OCI-M2 (cell line): ENCODE measurements around the gene FBRSL1.

Experiments
- DNase-seq: peaks from one replicate; lab custom pipeline; 2025; ENCODE audit not compliant: unreplicated experiment; lab: John Stamatoyannopoulos, UW

The FBRSL1 gene

DNA sequence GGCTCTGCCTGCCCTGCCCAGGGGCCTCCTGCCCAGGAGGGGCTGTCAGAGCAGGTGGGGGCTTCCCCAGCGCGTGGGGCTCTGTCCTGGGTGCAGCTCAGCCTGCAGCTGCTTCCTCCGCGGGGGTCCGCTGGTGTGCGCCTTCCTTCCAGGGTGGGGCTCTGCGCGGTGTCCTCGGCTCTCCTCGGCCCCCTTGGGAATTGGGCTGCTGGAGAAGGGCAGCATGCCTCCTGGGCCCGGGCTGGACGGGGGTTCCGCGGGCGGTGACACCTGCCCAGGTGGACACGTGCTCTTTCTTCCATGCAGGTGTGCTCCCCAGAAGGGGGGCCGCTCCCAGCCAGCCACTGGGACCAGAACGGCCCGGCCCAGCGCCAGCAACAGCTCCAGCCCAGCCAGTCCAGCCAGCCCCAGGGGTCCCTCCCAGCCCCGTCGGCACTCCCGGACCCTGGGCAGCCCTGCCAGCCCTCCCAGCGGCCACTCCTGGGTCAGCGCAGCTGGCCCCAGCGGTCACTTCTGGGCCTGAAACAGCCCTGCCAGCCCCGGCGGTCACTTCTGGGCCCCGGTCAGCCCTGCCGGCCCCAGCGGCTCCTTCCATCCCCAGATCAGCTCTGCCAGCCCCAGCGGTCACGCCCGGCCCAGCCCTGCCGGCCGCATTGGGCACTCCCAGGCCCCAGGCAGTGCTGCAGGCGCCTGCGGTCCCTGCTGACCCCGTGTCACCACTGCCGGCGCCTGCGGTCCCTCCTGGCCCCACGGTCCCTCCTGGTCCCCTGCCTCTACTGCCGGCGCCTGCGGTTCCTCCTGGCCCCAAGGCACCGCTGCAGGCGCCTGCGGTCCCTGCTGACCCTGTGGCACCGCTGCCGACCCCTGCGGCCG, 19.1 kb downstream of the FBRSL1 start:
- DNase-seq = no peak

DNA sequence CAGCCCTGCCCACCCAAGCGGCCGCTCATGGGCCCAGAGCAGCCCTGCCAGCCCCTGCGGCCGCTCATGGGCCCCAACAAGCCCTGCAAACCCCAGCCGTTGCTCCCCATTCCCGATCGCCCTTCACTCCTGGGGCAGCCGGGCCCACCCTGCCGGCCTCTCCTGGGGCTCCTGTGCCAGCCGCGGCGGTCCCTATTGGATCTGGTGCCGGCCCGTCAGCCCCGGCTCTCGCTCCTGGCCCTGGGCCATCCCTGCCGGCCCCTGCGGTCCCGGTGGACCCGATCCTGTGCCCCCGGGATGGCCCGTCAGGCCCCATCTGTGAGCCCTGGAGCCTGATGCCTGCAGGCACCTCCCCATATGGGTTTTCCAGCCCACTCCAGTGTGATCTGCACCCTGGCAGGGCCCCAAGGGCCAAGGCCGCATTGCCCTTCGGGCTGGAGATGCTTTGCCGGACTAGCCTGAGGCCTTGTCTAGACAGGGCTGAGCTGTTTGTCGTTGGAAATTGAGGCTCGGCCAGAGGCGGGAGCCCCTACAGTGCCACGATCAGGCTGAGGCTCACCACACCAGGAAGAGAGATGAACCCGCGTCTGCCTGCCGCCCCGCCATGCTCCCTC, 20.3 kb downstream of the FBRSL1 start:
- DNase-seq = no peak

GRCh38 chr12:132510746-132511477, 21.0 kb downstream of the FBRSL1 start:
- no peak for DNase-seq

GRCh38 chr12:132511516-132512196, 21.7 kb downstream of the FBRSL1 start:
- no peak for DNase-seq

DNA sequence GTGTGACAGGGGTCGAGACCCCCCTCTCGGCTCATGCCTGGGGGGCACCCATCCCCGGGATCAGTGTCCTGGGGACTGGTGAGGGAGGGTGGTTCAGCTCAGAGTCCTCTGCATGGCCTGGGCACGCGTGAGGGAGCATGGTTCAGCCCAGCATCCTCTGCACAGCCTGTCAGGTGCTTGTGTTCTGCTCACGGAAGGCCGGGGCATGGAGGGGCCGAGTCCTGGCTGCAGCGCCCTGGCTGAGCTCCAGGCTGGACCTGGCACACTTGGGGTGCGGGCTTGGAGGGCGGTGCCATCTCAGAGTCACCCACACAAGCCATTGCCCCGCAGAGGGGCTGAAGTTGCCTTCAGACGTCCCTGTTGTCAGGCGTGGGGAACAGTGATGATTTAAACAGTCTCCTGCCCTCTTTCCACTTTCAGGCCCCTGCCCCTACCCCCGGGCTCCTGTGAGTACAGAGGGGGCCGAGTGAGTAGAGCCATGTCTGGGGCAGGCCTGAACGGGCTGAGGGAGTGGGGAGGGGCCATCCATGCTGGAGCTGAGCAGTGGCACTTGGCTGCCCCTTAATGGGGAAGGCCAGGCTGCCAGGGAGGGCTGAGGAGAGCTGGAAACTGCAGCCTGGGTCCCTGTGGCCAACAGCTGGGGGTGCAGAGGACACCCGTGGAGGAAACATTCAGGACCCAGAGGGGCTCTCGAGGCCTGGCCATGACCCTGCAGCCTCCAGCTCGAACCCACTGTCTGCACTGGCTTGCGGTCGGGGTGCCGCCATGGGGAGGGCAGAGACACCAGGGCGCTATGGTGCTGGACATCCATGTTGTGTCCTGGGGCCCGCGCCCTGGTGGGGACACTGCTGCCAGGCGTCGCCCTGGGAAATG, 22.5 kb downstream of the FBRSL1 start:
- DNase-seq = no peak

- no peak for DNase-seq
Measured at GRCh38 chr12:132513070-132513398, 23.1 kb downstream of the FBRSL1 start.

DNA sequence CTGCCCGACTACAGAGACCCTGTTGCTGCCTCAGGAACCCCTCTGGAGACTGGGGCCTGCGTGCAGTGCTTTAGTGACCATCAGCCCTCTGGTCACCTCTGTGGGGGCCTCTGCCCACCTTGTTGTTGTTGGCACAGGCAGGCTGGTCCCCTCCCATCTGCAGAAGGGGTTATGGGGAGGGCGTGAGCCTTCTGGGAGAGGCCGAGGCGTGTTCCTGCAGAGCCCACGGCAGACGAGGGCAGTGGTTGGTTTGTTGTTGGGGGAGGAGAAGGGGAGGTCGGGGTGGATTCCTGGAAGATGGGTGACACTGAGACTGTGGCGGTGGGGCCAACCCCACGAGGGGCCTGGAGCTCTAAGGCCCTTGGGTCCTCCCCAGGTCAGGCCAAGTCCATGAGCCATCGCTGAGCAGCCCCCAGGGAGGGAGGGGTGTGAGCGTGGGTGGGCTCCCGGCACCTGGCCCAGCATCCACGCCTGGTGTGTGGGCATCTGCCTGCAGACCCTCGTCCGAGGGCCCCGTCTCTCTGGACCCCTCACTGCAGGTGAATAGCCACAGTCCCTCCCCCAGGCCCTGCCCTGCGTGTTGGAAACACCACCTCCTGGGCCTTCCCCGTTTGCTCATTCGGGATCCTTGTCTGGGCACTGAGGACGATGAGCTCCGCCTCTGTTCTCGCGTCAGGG, 23.6 kb downstream of the FBRSL1 start:
- DNase-seq = no peak

- no peak for DNase-seq
Measured at GRCh38 chr12:132514216-132514820, 24.4 kb downstream of the FBRSL1 start.

DNA sequence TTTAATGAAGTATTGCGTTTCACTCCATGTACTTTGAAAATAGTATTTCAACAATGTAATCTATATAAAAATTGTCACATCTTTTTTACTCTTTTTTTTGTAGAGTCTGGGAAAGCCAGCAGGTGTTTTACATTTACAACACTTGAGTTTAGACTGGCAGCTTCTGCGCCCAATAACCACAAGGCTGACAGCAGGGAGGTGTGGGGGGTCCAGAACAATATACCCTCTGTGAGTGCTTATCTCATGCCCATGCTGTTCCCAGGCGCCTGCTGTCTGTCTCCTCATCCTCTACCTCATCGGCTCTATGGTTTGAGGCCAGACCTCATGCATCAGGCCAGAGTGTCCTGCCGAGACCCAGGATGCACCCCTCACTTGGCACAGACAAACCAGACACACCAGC, 24.9 kb downstream of the FBRSL1 start:
- DNase-seq = no peak

DNA sequence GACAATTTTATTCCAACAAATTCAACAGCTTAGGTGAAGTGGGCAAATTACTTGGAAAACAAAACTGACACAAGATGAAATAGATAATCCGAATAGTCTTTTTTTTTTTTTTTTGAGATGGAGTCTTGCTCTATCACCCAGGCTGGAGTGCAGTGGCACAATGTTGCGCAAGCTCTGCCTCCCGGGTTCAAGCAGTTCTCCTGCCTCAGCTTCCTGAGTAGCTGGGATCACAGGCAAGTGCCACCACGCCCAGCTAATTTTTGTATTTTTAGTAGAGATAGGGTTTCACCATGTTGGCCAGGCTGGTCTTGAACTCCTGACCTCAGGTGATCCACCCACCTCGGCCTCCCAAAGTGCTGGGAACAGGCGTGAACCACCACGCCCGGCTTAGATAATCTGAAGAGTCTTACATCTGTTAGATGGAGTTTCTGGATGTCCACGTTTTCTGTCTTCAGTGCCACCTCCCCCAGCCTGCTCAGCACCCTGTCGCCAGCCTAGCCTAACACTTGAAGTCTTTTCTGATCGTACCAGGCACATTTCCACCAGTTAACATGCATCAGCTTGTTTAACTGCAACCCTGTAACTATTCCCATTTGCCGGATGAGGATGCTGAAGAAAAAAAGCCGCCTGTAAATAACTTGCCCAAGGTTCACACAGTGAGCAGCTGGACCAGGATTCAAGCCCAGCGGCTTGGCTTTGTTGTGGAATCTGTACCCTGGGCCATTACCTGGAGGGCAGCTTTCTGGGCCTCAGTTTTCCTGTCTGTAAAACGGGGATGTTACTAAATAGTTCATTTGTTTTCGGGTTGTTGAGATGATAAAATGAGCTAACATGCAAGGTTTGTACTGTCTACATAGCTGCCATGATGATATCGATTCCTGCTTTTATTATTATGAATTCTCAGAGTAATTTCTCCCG, 26.4 kb downstream of the FBRSL1 start:
- DNase-seq = no peak

- no peak for DNase-seq
Measured at GRCh38 chr12:132517013-132517739, 27.2 kb downstream of the FBRSL1 start.

GRCh38 chr12:132517740-132518100, 27.8 kb downstream of the FBRSL1 start:
- no peak for DNase-seq

- no peak for DNase-seq
Measured at GRCh38 chr12:132518354-132518992, 28.5 kb downstream of the FBRSL1 start.

- no peak for DNase-seq
Measured at GRCh38 chr12:132520421-132521199, 30.7 kb downstream of the FBRSL1 start.

- DNase-seq = no peak
Measured at GRCh38 chr12:132521200-132521580, 31.2 kb downstream of the FBRSL1 start.

- DNase-seq = no peak
Measured at GRCh38 chr12:132521712-132522292, 31.9 kb downstream of the FBRSL1 start.
